ENCODE measurements around the gene PARS2. TPM values are rescaled to one million over a fixed set of nuclear protein-coding genes. Genes with fewer than 3 reads are reported as not detected.

The PARS2 gene
- total RNA-seq, 1 experiment from 2014 or later, result 10.2 TPM

DNA sequence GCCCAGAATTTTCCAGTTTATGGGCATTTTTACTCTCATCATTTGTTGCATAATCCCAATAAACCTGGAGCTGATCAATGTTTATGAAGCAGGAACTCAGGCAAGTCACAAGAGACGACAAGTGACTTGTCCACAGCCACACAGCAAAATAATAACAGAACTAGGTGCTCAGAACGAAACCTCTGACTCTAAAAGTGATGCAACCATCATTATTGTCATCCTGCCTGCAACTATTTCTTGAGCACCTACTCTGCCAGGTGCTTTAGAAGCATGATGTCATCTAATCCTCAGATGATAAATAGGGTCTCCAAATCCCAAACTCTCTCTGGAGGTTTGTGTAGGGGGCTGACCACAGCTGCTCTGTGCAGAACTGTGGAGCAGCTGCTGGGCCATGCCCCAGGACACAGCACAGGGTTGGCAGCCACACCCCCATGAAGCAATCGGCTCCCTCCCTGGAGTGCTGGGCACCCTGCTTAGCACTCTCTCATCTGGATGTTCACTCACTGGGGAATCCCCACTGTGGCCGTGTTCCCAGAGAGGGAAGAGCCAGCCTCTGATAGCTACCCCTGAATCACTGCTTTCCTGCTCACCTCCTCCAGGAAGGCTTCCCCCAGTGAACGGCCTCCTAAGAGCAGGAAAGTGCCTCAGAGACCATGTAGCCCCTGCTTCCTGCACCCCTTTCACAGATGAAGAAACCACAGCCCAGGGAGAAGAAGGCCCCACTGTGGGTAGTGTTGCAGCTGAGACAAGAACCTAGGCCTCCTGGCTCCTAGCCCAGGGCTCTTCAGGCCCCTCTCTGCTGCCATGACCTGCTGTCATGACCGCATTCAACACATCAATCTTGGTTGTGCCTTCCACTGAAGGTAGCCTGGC lies 34.7 kb upstream of the PARS2 start:
- no CpG with 5 or more reads among the region's 6 CpGs for WGBS (ENCODE audit: extremely low coverage, insufficient read length, low lambda C conversion rate)

More for the DNA sequence above, 34.7 kb upstream of the PARS2 start:
- Histone ChIP-seq H4K91ac (ENCODE audit: insufficient read length, low read depth, low read length) (no peak overlapping the region), H2AK5ac (ENCODE audit: insufficient read length, low read length) (no peak overlapping the region), H3T11ph (ENCODE audit: low read length) (no peak overlapping the region), H3K27me3 (ENCODE audit: insufficient read depth, low read length) (no peaks in the 10 kb centered on the region; the same call in 1 of the 2 replicates), H2BK12ac (ENCODE audit: insufficient read length, low read depth, low read length) (no peak overlapping the region), H2BK20ac (ENCODE audit: low read depth, low read length, poor library complexity, severe bottlenecking) (no peak overlapping the region), H2AFZ (ENCODE audit: low read length) (no peak overlapping the region), H3K27ac (ENCODE audit: insufficient read length, low read depth, low read length) (no peak overlapping the region), H2BK15ac (ENCODE audit: low read depth, low read length) (no peak overlapping the region), H4K8ac (replicated peaks; ENCODE audit: insufficient read length, low read depth, low read length) (no peak overlapping the region), H3K56ac (ENCODE audit: insufficient read length, low read depth, low read length) (no peak overlapping the region), H3K9me3 (ENCODE audit: control insufficient read depth, low read depth, low read length) (no peaks in the 10 kb centered on the region), H4K5ac (ENCODE audit: insufficient read length, low read depth, low read length) (no peak overlapping the region), H3K4ac (ENCODE audit: low read depth, low read length) (no peak overlapping the region), H3K23me2 (ENCODE audit: insufficient read length, low read depth, low read length, poor library complexity, severe bottlenecking) (no peaks in the 10 kb centered on the region), H3K23ac (ENCODE audit: insufficient read length, low read depth, low read length) (no peak overlapping the region), H3K4me1 (ENCODE audit: insufficient read depth, low read length) (no peaks in the 10 kb centered on the region; the same call in 1 of the 2 replicates), H3K18ac (ENCODE audit: insufficient read length, low read depth, low read length) (no peak overlapping the region), H2BK5ac (ENCODE audit: insufficient read length, low read length) (no peak overlapping the region), H3K79me1 (ENCODE audit: insufficient read depth, low read depth, low read length, poor library complexity, severe bottlenecking) (no peaks in the 10 kb centered on the region), H3K4me2 (ENCODE audit: insufficient read depth, insufficient read length, low read length) (no peak overlapping the region), H4K20me1 (ENCODE audit: control insufficient read depth, insufficient read depth, insufficient read length) (no peaks in the 10 kb centered on the region), H3K9ac (ENCODE audit: extremely low read depth, insufficient read length, low read length) (no peak overlapping the region), H3K14ac (ENCODE audit: insufficient read depth, low read length) (no peak overlapping the region), H2BK120ac (ENCODE audit: low read depth, low read length, poor library complexity, severe bottlenecking) (no peak overlapping the region), H3K79me2 (ENCODE audit: insufficient read depth, low read length) (no peaks in the 10 kb centered on the region)
- H3K27ac Mint-ChIP-seq, result no peak overlapping the region
- peaks cover 28% of the 10 kb centered on the region for H3K27me3 Mint-ChIP-seq (ENCODE audit: low read depth)
- TF ChIP-seq, protein P1, sequence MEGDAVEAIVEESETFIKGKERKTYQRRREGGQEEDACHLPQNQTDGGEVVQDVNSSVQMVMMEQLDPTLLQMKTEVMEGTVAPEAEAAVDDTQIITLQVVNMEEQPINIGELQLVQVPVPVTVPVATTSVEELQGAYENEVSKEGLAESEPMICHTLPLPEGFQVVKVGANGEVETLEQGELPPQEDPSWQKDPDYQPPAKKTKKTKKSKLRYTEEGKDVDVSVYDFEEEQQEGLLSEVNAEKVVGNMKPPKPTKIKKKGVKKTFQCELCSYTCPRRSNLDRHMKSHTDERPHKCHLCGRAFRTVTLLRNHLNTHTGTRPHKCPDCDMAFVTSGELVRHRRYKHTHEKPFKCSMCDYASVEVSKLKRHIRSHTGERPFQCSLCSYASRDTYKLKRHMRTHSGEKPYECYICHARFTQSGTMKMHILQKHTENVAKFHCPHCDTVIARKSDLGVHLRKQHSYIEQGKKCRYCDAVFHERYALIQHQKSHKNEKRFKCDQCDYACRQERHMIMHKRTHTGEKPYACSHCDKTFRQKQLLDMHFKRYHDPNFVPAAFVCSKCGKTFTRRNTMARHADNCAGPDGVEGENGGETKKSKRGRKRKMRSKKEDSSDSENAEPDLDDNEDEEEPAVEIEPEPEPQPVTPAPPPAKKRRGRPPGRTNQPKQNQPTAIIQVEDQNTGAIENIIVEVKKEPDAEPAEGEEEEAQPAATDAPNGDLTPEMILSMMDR (conservative IDR thresholded peaks at IDR 0.05), result no peak
- H3K9me3 Mint-ChIP-seq, result no peaks in the 10 kb centered on the region
- H3K4me1 Mint-ChIP-seq, result peaks cover 23 to 33% of the 10 kb centered on the region in 2 experiments
- no peak for DNase-seq
- no peaks in the 10 kb centered on the region for H3K36me3 Mint-ChIP-seq (ENCODE audit: insufficient read depth in 1 of 3, low read depth in 3 of 3)
- no peak overlapping the region for H3K4me3 Mint-ChIP-seq
